ENCODE results near the gene FAR2.

- TF ChIP-seq ZNF549 (CRISPR knock-in tag; IDR thresholded peaks at IDR 0.05) = no peak
- TF ChIP-seq CTCF (CRISPR knock-in tag; IDR thresholded peaks at IDR 0.05) = peak; percentile 34; the same call in 1 of the 2 replicates
- TF ChIP-seq ZNF652 (CRISPR knock-in tag; IDR thresholded peaks at IDR 0.05; ENCODE audit: borderline replicate concordance, low read depth) = no peak
- TF ChIP-seq RAD21 (CRISPR knock-in tag; IDR thresholded peaks at IDR 0.05) = no peak
- no peak for TF ChIP-seq ZSCAN22 (CRISPR knock-in tag; IDR thresholded peaks at IDR 0.05)
- TF ChIP-seq FOXP4 (CRISPR knock-in tag; IDR thresholded peaks at IDR 0.05) = no peak
- TF ChIP-seq PHB2 (IDR thresholded peaks at IDR 0.05; ENCODE audit: partially characterized antibody) = no peak
Measured at GRCh38 chr12:29309320-29309902, 160.3 kb downstream of the FAR2 start.
